ENCODE measurements around the gene DEDD.
A peak's percentile ranks its signal among the peaks of the same experiment; 100 is the strongest.
"Not testable (repeated sequence)": the region's sequence is repeated elsewhere in the genome, so short reads cannot be mapped to it uniquely, and the experiment has no call there.

The DEDD gene

DNA sequence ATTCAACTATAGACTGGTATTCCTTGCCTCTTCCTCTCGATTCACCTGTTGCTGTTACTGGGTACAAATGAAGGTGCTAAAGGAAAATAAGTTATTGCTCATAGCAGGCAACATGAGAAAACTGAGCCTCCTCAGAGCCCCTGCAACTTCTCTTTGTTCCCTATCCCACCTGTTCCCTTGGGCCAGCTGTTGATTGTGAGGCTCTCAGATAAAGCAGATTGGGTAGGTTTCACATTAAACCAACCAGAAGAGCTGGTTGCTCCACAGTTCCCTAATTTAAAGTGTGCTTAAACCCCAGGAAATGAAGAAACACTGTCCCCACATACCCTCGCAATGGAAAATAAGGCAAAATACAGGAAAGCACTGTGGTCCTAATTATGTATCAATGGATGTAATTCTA lies 4.8 kb downstream of the DEDD start:
- no peak for DNase-seq (ENCODE audit: low read depth in 2 of 2)

DNA sequence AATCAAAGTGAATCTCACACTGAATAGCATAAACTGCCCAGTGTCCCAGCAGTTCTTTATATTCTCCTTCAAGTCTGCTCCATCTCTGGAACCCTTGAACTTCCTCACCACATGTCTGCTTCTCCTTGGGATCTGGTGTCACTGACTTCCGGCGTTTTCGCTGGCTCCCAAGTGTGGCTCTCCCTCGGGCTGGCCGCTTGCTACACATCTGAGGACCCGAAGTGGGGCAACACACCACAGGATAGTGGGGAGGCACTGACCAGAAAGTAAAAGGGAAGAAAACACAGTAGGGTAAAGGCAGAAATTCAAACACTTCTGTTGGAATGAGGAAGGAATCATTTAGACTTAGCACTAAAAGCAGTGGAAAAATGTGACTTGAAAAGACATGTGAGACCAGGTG lies 9.5 kb downstream of the DEDD start:
- DNase-seq (ENCODE audit: low read depth in 2 of 2): no peak

DNA sequence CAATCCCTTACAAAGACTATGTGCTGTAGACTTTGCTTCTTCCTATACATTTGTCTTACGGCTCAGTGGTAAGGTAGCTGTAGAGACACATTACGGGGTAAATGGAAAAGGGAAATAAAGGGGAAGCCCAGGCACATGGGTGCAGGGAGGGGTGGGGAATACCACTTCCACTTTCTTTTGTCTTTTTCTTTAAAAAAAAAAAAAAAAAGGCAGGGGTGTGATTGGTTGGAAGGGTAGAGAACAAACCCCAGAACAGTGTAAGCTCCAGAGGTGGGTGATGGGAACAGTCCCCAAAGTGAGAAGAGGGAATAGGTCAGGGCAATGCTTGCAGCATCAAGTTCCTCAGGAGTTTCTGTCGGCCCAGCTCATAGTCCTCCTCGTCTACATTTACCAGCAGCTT lies 10.6 kb downstream of the DEDD start:
- DNase-seq (ENCODE audit: low read depth in 2 of 2): no peak

DNA sequence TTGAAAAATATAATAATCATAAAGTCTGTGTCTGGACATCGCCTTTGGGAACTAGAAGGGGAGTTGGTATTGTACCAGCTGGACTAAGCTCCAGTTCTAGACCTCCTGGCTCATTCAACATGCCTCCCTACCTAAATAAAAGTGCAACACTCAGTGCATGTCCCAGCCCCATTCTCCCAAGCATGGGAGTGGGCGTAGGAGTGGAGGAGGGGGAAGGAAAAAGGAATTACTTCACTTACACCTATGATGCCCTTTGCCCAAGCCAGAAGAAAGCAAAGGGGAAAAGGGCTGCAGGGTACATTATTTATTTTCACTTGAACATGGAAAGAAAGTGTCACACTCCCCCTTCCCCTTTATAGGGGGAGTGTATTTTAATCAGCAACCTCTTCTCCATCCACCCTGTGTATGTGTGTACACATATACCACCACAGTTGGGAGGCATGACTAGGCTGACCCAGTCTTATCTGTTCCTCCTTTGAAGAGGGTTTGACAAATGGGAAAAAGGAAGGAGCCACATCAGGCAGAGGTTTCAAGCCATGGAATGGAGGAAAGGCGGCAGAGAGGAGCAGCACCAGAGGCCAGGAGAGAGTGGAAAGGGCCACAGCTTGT lies 11.3 kb downstream of the DEDD start:
- no peak for DNase-seq (ENCODE audit: low read depth in 2 of 2)

DNA sequence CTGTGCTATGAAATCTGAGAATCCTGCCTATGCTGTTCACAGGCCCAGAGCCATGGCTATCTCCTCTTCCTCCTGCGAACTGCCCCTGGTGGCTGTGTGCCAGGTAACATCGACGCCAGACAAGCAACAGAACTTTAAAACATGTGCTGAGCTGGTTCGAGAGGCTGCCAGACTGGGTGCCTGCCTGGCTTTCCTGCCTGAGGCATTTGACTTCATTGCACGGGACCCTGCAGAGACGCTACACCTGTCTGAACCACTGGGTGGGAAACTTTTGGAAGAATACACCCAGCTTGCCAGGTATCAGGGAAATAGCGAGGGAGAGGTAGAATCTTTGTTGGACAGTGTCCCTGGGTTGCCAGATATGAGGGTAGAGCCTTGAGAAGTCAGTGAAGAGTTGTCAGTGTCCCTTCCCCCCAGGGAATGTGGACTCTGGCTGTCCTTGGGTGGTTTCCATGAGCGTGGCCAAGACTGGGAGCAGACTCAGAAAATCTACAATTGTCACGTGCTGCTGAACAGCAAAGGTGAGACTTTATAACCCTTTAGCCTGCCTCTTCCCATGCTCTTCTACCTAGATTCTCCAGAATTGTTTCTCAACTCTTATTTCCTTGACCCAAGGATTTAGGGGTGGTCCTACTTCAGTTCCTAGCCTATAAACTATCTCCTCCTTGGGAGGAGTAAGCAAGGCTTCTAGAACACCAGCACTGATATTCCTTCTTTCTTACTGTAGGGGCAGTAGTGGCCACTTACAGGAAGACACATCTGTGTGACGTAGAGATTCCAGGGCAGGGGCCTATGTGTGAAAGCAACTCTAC lies 13.2 kb downstream of the DEDD start:
- DNase-seq (ENCODE audit: low read depth in 2 of 2): peak; percentile 66 to 70

DNA sequence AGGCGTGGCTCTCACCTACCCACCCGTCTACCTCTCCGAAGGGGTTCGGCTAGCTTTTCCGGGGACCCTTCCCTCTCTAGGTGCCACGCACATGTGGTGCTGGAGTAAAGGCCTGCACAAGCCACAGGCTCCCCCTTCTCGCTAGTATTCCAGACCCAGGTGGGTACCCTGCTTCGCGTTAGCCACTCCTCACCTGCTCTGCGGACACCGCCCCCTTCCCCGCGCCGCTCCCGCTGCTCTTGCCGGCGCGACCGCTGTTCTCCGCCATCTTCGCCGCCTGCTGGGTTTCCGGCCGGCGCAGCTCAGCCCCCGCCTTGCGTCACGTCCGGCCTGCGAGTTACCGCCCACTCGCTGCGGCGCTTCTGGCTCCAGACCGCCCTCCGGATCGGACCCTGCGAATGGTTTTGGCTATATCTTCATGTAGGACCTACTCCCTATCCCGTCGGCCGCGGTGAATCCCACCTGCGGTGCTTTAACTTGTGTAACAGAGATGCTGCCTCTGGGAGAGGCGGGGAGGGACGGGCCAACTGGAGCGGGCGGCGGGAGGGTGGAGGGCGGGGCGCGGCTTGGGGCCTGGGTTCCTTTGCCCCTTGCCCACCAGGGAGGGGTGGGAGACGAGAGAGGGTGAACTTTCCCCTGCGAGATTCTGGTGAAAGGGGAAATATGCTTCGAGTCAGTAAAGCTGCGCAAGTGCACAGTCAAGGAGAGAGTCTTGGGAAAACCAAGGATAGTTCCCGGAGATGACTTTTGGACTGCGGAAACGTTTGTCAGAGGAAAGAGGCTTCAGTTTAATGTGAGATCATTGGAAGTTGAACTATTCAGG lies 14.5 kb downstream of the DEDD start, which contains the start of the genes NIT1 and PFDN2:
Gene NIT1, plus strand, starts transcription at position 347 of the 823 bp plus-strand sequence. Its CDS starts 72 bp downstream, at position 419.
Gene PFDN2, minus strand, starts transcription at position 279 of the 823 bp plus-strand sequence. Its CDS starts 11 bp downstream, at position 268.
- peak; percentile 74 to 82 for DNase-seq (ENCODE audit: low read depth in 2 of 2)

DNA sequence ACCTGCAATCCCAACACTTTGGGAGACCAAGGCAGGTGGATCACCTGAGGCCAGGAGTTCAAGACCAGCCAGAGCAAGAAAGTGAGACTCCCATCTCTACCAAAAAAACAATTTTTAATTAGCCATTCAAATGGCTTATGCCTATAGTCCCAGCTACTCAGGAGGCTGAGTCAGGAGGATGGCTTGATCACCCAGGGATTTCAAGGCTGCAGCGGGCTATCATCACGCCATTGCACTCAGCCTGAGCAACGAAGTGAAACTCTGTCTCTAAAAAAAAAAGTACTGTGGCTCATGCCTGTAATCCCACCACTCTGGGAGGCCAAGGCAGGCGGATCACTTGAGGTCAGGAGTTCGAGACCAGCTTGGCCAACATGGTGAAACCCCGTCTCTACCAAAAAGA lies 16.5 kb downstream of the DEDD start:
- not testable (repeated sequence) for DNase-seq (ENCODE audit: low read depth in 2 of 2)

DNA sequence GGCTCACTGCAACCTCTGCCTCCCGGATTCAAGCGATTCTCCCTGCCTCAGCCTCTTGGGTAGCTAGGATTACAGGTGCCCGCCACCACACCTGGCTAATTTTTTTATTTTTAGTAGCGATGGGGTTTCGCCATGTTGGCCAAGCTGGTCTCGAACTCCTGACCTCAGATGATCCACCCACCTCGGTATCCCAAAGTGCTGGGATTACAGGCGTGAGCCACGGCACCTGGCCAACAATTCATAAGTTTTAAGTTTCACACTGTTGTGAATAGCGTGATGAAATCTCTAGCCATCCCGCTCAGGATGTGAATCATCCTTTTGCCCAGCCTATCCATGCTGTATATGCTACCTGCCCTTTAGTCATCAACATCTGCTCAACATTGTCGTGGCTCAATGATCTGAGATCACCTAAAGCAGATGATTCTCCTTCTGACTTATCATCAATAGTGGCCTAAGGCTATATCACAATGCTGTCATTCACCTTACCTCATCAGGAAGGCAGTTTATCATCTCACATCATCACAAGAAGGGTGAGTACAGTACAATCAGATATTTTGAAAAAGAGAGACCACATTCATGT lies 17.2 kb downstream of the DEDD start:
- peak; percentile 41 to 51 for DNase-seq (ENCODE audit: low read depth in 2 of 2)

DNA sequence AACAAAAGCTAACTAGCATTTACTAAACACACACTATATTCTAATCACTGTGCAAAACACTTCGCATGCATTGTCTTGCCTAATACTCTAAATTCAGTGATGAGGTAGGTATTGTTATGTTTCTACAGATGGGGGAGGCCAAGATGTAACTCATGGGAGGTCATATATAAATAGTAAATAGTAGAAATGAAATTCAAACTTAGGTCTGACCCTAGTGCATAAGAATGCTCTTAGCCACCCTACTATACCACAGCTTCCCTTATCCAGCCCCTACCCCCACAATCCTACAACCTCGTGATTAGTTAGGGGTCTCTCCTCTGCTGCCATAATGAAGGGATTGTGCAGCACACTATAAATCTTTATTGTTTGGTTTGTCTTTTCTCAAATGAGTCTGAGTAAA lies 17.9 kb downstream of the DEDD start:
- DNase-seq (ENCODE audit: low read depth in 2 of 2): no peak

DNA sequence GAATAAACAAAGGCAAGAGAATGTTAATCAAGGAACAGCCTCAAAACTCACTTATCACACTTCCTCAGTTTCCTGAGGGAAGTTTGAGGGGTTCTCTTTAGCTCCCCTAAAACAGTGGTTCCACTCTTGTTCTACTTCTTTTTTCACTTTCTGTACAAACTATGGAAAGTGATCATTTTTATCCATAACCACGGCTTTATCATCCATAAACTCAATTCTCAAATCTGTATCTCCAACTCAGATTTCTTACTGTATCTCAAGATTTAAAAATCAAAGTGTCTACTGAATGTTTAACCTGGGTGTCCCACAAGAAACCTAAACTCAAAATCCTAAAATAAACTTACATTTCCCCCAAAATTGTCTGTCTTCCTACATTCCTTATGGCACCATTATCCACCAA lies 18.6 kb downstream of the DEDD start:
- DNase-seq (ENCODE audit: low read depth in 2 of 2): no peak

DNA sequence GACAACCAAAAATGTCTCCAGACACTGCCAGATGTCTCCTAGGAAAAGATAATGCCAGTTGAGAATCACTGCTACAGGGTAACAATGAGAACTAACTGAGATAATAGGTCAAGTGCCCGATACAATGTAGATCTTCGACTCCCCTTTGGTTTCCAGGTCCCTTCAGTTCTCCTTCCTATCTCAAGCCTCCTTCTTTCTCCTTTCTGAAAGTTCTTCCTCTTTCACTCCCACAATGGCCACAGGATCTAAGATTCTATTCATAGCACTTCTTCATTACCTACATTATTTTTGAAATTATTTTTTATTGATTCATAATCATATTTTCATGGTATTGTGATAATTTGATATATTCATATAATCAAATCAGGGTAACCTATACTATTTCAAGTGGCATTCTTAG lies 20.9 kb downstream of the DEDD start:
- no peak for DNase-seq (ENCODE audit: low read depth in 2 of 2)

DNA sequence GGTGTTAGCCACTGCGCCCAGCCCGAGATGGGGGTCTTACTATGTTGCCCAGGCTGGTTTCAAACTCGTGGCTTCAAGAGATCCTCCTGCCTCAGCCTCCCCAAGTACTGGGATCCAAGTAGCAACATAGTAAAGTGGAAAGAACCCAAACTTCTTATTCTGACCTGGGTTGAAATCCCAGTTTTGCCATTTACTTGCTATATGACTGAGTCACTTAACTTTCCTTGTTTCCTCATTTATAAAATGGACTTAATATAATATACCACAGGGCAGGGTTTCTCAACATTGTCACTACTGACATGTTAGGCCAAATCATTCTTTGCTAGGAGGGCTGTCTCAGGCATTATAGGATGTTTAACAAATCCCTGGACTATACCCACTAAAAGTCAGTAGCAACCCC lies 21.4 kb downstream of the DEDD start:
- DNase-seq (ENCODE audit: low read depth in 2 of 2): no peak

DNA sequence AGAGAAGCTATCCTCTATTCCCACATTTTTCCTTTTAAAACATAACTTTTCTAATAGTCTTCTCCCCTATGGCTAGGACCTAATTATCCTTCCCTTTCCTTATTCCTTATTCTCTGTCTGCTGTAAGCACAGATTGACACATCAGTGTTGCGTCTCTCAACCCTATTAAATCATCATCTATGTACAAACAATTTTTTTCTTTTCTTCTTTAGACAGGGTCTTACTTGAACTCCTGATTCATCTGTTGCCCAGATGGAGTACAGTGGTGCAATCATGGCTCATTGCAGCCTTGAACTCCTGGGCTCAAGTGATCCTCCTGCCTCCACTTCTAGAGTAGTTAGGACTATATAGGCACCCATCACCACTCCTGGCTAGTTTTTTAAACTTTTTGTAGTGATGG lies 26.0 kb downstream of the DEDD start:
- no peak for DNase-seq (ENCODE audit: low read depth in 2 of 2)

DNA sequence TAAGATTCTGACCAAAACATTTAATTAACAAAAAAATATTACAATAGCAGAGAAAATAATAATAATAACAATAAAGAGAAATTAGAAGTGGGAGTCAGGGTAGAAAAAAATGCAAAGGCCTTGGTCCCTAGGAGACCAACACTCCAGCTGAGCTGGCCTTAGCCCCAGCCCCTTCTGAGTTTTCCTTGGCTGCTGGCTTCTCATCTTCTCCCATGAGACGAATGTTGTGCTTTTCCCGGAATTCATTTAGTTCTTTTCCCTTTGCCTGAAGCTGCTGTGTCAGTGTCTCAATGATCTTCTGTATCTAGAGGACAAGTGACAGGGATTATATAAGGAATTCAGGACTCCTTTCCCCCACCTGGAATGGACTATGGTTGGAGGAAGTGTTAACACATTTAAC lies 31.9 kb downstream of the DEDD start:
- DNase-seq (ENCODE audit: low read depth in 2 of 2): no peak

DNA sequence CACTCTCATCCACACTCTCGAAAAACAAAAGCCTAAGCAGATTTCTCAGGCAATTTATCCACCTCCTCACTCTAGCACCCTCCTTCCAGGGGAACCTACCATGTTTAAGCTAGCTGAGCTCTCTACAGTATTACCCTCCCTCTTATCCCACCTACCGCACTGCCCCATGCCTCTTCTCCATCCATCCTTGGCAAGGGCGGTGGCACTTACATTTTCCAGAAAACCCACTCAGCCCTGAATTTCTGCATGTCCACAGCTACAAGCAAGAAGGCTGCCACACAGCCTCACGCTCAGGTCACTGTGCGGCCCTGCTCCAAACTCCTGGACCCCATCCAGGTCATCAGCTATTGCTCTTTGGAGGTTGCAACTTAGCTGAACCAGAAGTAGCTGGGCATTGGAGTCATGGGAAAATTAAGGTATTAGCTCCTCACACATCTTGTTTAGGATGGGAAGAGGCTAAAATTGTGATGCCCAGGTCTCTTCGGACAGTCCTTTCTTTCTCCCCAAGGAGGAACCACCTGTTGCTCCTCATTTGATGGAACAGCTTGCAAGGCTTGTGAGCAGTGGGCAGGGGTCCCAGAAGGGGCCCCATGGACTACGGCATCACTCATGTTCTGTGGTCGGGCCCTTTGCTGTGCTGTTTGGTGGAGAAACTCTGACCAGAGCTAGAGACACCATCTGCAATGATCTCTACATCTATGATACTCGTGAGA lies 33.2 kb downstream of the DEDD start:
- DNase-seq (ENCODE audit: low read depth in 2 of 2): no peak

DNA sequence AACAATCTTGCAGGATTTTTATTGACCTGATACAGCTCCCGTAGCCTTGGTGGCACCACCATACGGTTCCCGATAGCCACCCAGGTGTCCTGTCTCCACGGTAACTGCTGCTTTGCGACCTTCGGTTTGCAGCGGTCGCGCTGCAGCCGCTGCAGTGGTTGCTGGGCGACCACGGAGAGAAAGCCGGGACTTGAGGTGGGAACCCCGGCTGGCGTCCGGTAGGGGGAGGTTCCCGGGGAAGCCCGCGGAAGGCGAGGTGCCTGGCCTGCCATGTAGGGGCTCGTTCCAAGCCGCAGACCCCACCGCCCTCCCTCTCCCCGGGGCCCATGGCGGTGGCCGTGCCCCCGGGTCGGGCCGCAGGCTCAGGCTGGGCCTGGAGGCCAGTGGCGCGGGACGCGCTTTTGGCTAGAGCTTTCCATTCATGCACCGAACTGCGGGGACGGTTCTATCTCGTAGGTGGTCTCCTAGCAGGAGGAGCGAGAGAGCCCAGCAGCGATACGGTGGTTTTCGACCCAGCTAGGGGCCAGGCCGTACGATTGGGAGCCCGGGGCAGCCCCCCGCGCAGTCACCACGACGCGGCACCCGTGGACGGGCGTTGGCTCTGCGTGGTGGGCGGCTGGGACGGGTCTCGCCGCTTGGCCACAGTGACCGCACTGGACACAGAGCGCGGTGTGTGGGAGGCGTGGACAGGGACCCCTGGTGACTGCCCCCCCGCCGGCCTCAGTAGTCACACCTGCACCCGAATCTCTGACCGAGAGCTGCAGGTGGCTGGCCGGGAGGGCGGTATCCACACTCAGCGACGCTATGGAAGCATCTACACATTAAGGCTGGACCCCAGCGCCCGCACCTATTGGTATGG lies 34.0 kb downstream of the DEDD start, which contains the start of gene KLHDC9:
Gene KLHDC9, plus strand, starts transcription at position 152 of the 859 bp plus-strand sequence. Its CDS starts 175 bp downstream, at position 327.
- peak; percentile 52 to 55 for DNase-seq (ENCODE audit: low read depth in 2 of 2)

DNA sequence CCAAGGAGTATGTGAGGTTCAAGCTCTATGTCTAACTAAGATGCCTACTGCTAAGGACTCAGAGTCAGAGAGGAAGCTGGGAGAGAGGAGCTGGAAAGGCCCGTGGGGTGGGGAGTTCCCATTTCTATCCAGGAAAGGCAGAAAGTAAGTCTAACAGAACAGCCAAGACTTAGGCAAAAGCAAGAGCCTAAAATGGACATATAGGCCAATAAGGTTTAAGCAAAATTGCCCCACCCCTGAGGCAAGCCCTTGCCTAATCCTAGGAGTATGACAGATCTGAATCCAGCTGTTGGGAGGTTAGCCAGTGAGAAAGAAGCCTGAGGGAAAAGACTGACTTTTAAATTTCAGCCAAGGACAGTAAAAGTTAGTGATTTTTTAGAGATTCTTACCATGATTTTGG lies 35.9 kb downstream of the DEDD start:
- DNase-seq (ENCODE audit: low read depth in 2 of 2): no peak

DNA sequence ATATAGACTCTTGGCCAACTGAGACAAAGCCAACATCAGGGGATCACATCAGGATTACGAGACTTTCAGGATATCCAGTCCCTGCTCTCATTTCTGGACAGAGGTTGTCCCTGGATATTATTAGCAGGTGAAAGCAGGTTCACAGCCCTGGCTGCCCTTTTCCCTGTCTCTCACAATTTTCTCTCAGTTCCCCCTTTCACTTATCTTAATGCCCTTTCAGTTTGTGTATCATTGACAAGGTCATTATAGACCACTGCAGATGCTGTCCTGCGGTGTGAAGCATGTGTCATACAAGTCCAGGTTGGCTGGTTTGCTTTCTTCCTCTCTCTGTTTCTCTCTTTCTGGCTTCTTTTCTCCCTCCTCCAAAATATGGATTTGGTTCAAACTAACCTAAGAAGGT lies 36.5 kb downstream of the DEDD start:
- DNase-seq (ENCODE audit: low read depth in 2 of 2): no peak

DNA sequence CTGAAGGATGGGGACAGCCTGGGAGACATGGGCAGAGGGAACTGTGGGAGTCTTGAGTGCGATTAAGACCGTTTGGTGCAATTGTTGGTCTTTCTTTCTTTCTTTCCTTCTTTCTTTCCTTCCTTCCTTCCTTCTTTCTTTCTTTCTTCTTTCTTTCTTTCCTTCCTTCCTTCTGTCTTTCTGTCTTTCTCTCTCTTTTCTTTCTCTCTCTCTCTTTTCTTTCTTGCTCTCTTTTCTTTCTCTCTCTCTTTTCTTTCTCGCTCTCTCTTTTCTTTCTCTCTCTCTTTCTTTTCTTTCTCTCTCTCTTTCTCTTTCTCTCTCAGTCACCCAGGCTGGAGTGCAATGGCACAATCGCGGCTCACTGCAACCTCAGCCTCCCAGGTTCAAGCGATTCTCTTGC lies 37.2 kb downstream of the DEDD start:
- DNase-seq (ENCODE audit: low read depth in 2 of 2): no peak

DNA sequence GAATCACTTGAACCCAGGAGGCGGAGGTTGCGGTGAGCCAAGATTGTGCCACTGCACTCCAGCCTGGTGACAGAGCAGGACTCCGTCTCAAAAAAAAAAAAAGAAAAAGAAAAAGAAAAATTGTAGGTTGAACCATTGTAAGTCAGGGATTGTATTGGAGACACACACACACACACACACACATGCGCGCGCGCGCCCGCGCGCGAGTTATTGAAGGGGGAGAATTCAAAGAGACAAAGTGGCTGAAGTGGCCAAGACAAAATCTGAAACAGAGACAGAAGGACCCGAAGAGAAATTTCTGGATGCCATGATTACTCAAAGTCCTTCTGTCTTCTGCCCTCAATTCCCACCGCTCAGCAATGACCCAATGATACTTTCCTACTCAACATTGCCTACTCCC lies 38.0 kb downstream of the DEDD start:
- no peak for DNase-seq (ENCODE audit: low read depth in 2 of 2)
